PFSK-1 (cell line): Measurements from ENCODE around the gene PTPRN2.

Experiments used
- FOXP2 ChIP-seq: optimal IDR thresholded peaks from 2 replicates; pipeline ENCODE3; 2011; ENCODE audit warnings: borderline replicate concordance, control low read depth, inconsistent platforms; ENCODE audit not compliant: insufficient read depth; ENCODE audit errors: extremely low read length, extremely low read depth
- POLR2AphosphoS5 ChIP-seq: IDR thresholded peaks from 2 replicates; pipeline ENCODE4 v1.6.1; 2012; ENCODE audit warnings: low read depth, mild to moderate bottlenecking, control low read depth, low read length, moderate library complexity
- REST ChIP-seq, 2 experiments: IDR thresholded peaks; 2 replicates each; pipeline versions ENCODE4 v1.6.1 to v1.8.0; 2011 to 2012; ENCODE audit warnings: low read depth in 2 of 2, low read length in 2 of 2, control low read depth in 1 of 2, inconsistent platforms in 1 of 2, mild to moderate bottlenecking in 1 of 2, moderate library complexity in 1 of 2; ENCODE audit not compliant: insufficient read depth in 1 of 2
- SIN3A ChIP-seq: IDR thresholded peaks from 2 replicates; pipeline ENCODE4 v1.6.1; 2012; ENCODE audit warnings: mild to moderate bottlenecking, low read length, moderate library complexity, borderline replicate concordance; ENCODE audit not compliant: insufficient read depth
- TAF1 ChIP-seq: IDR thresholded peaks from 2 replicates; pipeline ENCODE4 v1.6.1; 2012; ENCODE audit warnings: low read length, control low read depth, borderline replicate concordance; ENCODE audit not compliant: insufficient read depth

The PTPRN2 gene

GRCh38 chr7:158607563-158607962 lies 19.9 kb upstream of the PTPRN2 start:
- no peak for TF ChIP-seq POLR2AphosphoS5
- TF ChIP-seq FOXP2, result no peak
- TF ChIP-seq SIN3A, result no peak
- TF ChIP-seq REST (IDR thresholded peaks at IDR 0.05; ENCODE audit: insufficient read depth in 1 of 2, low read depth in 2 of 2, low read length in 2 of 2), result no peak
- no peak for TF ChIP-seq TAF1

- no peak for TF ChIP-seq POLR2AphosphoS5
- no peak for TF ChIP-seq TAF1
- no peak for TF ChIP-seq REST (IDR thresholded peaks at IDR 0.05; ENCODE audit: insufficient read depth in 1 of 2, low read depth in 2 of 2, low read length in 2 of 2)
- no peak for TF ChIP-seq FOXP2
- TF ChIP-seq SIN3A, result no peak
Observed at GRCh38 chr7:158606671-158607424, 19.2 kb upstream of the PTPRN2 start.

GRCh38 chr7:158606129-158606528 lies 18.5 kb upstream of the PTPRN2 start:
- TF ChIP-seq TAF1 (no peak), SIN3A (no peak), FOXP2 (no peak), REST (IDR thresholded peaks at IDR 0.05; ENCODE audit: insufficient read depth in 1 of 2, low read depth in 2 of 2, low read length in 2 of 2) (no peak), POLR2AphosphoS5 (no peak)

- no peak for TF ChIP-seq TAF1
- TF ChIP-seq SIN3A, result no peak
- TF ChIP-seq REST (IDR thresholded peaks at IDR 0.05; ENCODE audit: insufficient read depth in 1 of 2, low read depth in 2 of 2, low read length in 2 of 2), result no peak
- no peak for TF ChIP-seq FOXP2
- no peak for TF ChIP-seq POLR2AphosphoS5
Observed at GRCh38 chr7:158603773-158604755, 16.4 kb upstream of the PTPRN2 start.
